OCI-LY3 (cell line): ENCODE measurements around the gene REEP3.

Experiments used
- EZH2phosphoT487 ChIP-seq: fragments of 200-600 bp; shearing (Covaris generic); IDR thresholded peaks from 2 replicates; pipeline ENCODE4 v1.6.1; 2018; ENCODE audit warnings: antibody characterized with exemption, mixed run types, low read depth
- TF ChIP-seq, protein P1 (sequence below): fragments of 200-600, 300-600 bp; sonication (generic); IDR thresholded peaks from 2 replicates; pipeline ENCODE4 v1.5.1; 2014; ENCODE audit warnings: antibody characterized with exemption, low read length, low read depth

DNA sequence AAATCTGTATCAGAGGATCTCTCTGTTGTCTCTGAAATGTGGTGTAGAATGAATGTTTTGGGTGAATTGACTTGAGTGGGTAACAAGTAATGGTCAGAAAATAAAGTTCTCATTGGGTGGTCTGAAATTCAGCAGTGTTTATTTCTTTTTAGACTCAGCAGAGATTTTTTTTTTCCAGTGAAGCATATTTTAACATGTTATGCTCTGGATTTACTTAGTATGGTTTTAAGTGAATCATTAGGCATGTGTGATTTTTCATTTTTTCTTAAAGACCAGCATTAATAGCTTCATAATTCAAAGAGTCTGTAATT is 63.5 kb downstream of the REEP3 start:
- TF ChIP-seq, protein P1, sequence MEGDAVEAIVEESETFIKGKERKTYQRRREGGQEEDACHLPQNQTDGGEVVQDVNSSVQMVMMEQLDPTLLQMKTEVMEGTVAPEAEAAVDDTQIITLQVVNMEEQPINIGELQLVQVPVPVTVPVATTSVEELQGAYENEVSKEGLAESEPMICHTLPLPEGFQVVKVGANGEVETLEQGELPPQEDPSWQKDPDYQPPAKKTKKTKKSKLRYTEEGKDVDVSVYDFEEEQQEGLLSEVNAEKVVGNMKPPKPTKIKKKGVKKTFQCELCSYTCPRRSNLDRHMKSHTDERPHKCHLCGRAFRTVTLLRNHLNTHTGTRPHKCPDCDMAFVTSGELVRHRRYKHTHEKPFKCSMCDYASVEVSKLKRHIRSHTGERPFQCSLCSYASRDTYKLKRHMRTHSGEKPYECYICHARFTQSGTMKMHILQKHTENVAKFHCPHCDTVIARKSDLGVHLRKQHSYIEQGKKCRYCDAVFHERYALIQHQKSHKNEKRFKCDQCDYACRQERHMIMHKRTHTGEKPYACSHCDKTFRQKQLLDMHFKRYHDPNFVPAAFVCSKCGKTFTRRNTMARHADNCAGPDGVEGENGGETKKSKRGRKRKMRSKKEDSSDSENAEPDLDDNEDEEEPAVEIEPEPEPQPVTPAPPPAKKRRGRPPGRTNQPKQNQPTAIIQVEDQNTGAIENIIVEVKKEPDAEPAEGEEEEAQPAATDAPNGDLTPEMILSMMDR: no peak
- no peak for TF ChIP-seq EZH2phosphoT487
